ENCODE measurements around the gene ZKSCAN4. TPM values are rescaled to one million over a fixed set of nuclear protein-coding genes. Genes with fewer than 3 reads are reported as not detected.

The ZKSCAN4 gene
- polyA plus RNA-seq (2013, experiment 1 of 2) = 7.4 TPM
- 6.3 TPM for polyA plus RNA-seq (2013, experiment 2 of 2)

GRCh38 chr6:28252009-28252975 is at the start of gene ZKSCAN4:
Gene ZKSCAN4, minus strand, starts transcription at chr6:28252269. Its CDS starts 289 bp downstream, at chr6:28251980.
- peak within 1 kb of the TSS; percentile 91 for H3K4me3 ChIP-seq (ENCODE audit: extremely low read depth, insufficient read depth, low read length, poor library complexity, severe bottlenecking)
- peaks cover 10% of the 10 kb centered on the region for H3K36me3 ChIP-seq (ENCODE audit: control insufficient read depth, insufficient read depth, low read length)
- H3K9me3 ChIP-seq (ENCODE audit: control insufficient read depth, low read length) = no peaks in the 10 kb centered on the region
- H3K27ac ChIP-seq (ENCODE audit: low read depth, low read length, severe bottlenecking) = no peak within 1 kb of the TSS
- WGBS, 2 experiments (ENCODE audit: insufficient coverage in 2 of 2) = 13 to 16% methylated on average over 6 to 9 of the region's 14 CpGs
- peaks cover 6% of the 10 kb centered on the region for H3K4me1 ChIP-seq (ENCODE audit: control insufficient read depth, insufficient read depth, low read length, poor library complexity, severe bottlenecking)

DNA sequence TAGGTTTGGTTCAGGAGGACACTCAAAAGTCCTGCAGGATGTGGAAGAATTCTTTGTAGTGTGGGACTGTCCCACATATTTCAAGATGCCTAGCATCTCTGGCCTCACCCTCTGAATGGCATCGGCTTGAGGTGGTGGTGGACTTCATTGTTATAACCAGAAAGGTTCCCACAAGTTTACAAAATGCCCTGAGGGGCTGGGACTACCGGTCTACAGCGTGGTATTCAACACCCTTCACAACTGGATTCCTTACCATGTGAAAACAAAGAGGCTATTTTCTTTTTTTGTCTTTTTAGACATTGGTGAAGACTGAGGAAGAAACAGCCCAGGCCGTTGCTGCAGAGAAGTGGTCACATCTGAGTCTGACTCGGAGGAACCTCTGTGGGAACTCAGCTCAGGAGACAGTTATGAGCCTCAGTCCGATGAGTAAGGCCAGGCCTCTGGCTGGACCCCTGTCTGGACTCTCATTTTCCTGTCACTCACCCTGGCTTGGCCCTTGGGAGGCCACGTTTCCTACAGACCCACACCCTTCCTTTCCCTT is 44.5 kb upstream of the ZKSCAN4 start:
- Histone ChIP-seq H3K4me3 (ENCODE audit: extremely low read depth, insufficient read depth, low read length, poor library complexity, severe bottlenecking) (no peak overlapping the region), H3K9me3 (ENCODE audit: control insufficient read depth, low read length) (no peaks in the 10 kb centered on the region), H3K4me1 (ENCODE audit: control insufficient read depth, insufficient read depth, low read length, poor library complexity, severe bottlenecking) (no peaks in the 10 kb centered on the region), H3K36me3 (ENCODE audit: control insufficient read depth, insufficient read depth, low read length) (peaks cover 44% of the 10 kb centered on the region), H3K27ac (ENCODE audit: low read depth, low read length, severe bottlenecking) (no peak overlapping the region)
- 87 to 94% methylated on average over 4 to 5 of the region's 7 CpGs for WGBS, 2 experiments (ENCODE audit: insufficient coverage in 2 of 2)

DNA sequence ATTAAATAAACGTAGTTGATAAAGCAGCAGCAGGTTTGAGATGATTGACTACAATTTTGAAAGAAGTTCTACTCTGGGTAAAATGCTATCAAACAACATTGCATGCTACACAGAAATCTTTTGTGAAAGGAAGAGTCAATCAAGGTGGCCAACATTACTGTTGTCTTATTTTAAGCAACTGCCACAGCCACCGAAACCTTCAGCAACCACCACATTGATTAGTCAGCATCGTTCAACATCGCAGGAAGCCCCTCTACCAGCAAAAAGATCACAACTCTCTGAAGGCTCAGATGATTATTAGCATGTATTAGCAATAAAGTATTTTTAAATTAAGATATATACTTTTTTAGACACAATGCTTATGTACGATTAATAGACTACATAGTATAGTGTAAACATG is 43.3 kb upstream of the ZKSCAN4 start:
- Histone ChIP-seq H3K4me1 (ENCODE audit: control insufficient read depth, insufficient read depth, low read length, poor library complexity, severe bottlenecking) (no peaks in the 10 kb centered on the region), H3K9me3 (ENCODE audit: control insufficient read depth, low read length) (no peaks in the 10 kb centered on the region), H3K36me3 (ENCODE audit: control insufficient read depth, insufficient read depth, low read length) (peaks cover 35% of the 10 kb centered on the region), H3K27ac (ENCODE audit: low read depth, low read length, severe bottlenecking) (no peak overlapping the region), H3K4me3 (ENCODE audit: extremely low read depth, insufficient read depth, low read length, poor library complexity, severe bottlenecking) (no peak overlapping the region)
- 93 to 100% methylated on average over 1 to 3 of the region's 5 CpGs for WGBS, 2 experiments (ENCODE audit: insufficient coverage in 2 of 2)

- H3K27ac ChIP-seq (ENCODE audit: low read depth, low read length, severe bottlenecking) = no peak overlapping the region
- H3K36me3 ChIP-seq (ENCODE audit: control insufficient read depth, insufficient read depth, low read length) = peaks cover 47% of the 10 kb centered on the region
- no peak overlapping the region for H3K4me3 ChIP-seq (ENCODE audit: extremely low read depth, insufficient read depth, low read length, poor library complexity, severe bottlenecking)
- no peaks in the 10 kb centered on the region for H3K9me3 ChIP-seq (ENCODE audit: control insufficient read depth, low read length)
- no peaks in the 10 kb centered on the region for H3K4me1 ChIP-seq (ENCODE audit: control insufficient read depth, insufficient read depth, low read length, poor library complexity, severe bottlenecking)
Observed at GRCh38 chr6:28291573-28291972, 39.5 kb upstream of the ZKSCAN4 start.

DNA sequence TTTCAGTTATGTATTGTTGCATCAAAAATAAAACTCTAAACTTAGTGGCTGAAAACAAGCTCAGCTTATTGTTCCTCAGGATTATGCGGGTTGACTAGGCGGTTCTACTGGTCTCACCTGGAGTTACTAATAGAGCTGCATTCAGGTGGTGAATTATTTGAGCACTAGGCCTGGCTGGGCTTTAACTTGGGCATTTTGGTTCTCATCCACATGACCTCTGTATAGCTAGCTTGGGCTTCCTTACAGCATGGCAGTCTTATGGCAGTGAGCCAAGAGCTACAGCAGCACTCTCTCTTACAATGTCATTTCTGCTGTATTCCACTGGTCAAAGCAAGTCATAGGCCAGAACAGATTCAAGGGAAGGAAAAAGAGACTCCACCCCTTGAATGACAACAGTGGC is 30.9 kb upstream of the ZKSCAN4 start:
- Histone ChIP-seq H3K36me3 (ENCODE audit: control insufficient read depth, insufficient read depth, low read length) (peaks cover 50% of the 10 kb centered on the region), H3K9me3 (ENCODE audit: control insufficient read depth, low read length) (no peaks in the 10 kb centered on the region), H3K4me1 (ENCODE audit: control insufficient read depth, insufficient read depth, low read length, poor library complexity, severe bottlenecking) (peaks cover 5% of the 10 kb centered on the region), H3K27ac (ENCODE audit: low read depth, low read length, severe bottlenecking) (no peak overlapping the region), H3K4me3 (ENCODE audit: extremely low read depth, insufficient read depth, low read length, poor library complexity, severe bottlenecking) (no peak overlapping the region)
- 100% methylated on average over 2 of the region's 2 CpGs for WGBS, 2 experiments (ENCODE audit: insufficient coverage in 2 of 2)

GRCh38 chr6:28281288-28282064 is 29.4 kb upstream of the ZKSCAN4 start, which contains the start of gene PGBD1:
Gene PGBD1, plus strand, starts transcription at chr6:28281572. Its CDS starts 2,242 bp downstream, at chr6:28283814.
- peaks cover 5% of the 10 kb centered on the region for H3K4me1 ChIP-seq (ENCODE audit: control insufficient read depth, insufficient read depth, low read length, poor library complexity, severe bottlenecking)
- peaks cover 49% of the 10 kb centered on the region for H3K36me3 ChIP-seq (ENCODE audit: control insufficient read depth, insufficient read depth, low read length)
- no peaks in the 10 kb centered on the region for H3K9me3 ChIP-seq (ENCODE audit: control insufficient read depth, low read length)
- no peak within 1 kb of the TSS for H3K27ac ChIP-seq (ENCODE audit: low read depth, low read length, severe bottlenecking)
- H3K4me3 ChIP-seq (ENCODE audit: extremely low read depth, insufficient read depth, low read length, poor library complexity, severe bottlenecking) = peak within 1 kb of the TSS; percentile 81
- 0% methylated on average over 29 to 44 of the region's 50 CpGs for WGBS, 2 experiments (ENCODE audit: insufficient coverage in 2 of 2)

GRCh38 chr6:28280595-28281287 is 28.7 kb upstream of the ZKSCAN4 start:
- H3K4me3 ChIP-seq (ENCODE audit: extremely low read depth, insufficient read depth, low read length, poor library complexity, severe bottlenecking) = peak overlapping the region; percentile 81
- no CpG with 5 or more reads among the region's 3 CpGs for WGBS, 2 experiments (ENCODE audit: insufficient coverage in 2 of 2)
- H3K27ac ChIP-seq (ENCODE audit: low read depth, low read length, severe bottlenecking) = no peak overlapping the region
- peaks cover 49% of the 10 kb centered on the region for H3K36me3 ChIP-seq (ENCODE audit: control insufficient read depth, insufficient read depth, low read length)
- peaks cover 5% of the 10 kb centered on the region for H3K4me1 ChIP-seq (ENCODE audit: control insufficient read depth, insufficient read depth, low read length, poor library complexity, severe bottlenecking)
- no peaks in the 10 kb centered on the region for H3K9me3 ChIP-seq (ENCODE audit: control insufficient read depth, low read length)

DNA sequence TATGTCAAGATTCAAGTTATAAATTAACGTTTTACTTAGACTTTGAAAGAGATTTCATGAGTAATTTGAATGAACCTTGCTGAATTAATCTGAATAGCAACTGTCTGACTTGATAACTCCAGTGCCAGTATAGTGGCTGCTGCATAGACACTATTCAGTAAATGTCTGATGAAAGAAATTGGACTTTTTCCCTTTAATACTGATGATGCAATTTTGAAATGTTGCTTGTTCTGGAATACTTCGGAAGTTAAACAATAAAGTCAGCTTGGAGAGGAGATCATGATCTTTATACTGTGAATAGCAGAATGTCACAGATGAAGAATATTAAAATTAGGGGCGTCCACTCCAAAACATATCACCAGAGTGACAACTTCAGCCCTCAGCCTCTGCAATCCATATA is 25.7 kb upstream of the ZKSCAN4 start:
- peaks cover 47% of the 10 kb centered on the region for H3K36me3 ChIP-seq (ENCODE audit: control insufficient read depth, insufficient read depth, low read length)
- no peak overlapping the region for H3K4me3 ChIP-seq (ENCODE audit: extremely low read depth, insufficient read depth, low read length, poor library complexity, severe bottlenecking)
- H3K27ac ChIP-seq (ENCODE audit: low read depth, low read length, severe bottlenecking) = no peak overlapping the region
- WGBS, 2 experiments (ENCODE audit: insufficient coverage in 2 of 2) = 60 to 100% methylated on average over 1 of the region's 3 CpGs
- no peaks in the 10 kb centered on the region for H3K9me3 ChIP-seq (ENCODE audit: control insufficient read depth, low read length)
- peaks cover 2% of the 10 kb centered on the region for H3K4me1 ChIP-seq (ENCODE audit: control insufficient read depth, insufficient read depth, low read length, poor library complexity, severe bottlenecking)

GRCh38 chr6:28274888-28275287 is 22.8 kb upstream of the ZKSCAN4 start:
- Histone ChIP-seq H3K4me3 (ENCODE audit: extremely low read depth, insufficient read depth, low read length, poor library complexity, severe bottlenecking) (no peak overlapping the region), H3K27ac (ENCODE audit: low read depth, low read length, severe bottlenecking) (no peak overlapping the region), H3K9me3 (ENCODE audit: control insufficient read depth, low read length) (no peaks in the 10 kb centered on the region), H3K36me3 (ENCODE audit: control insufficient read depth, insufficient read depth, low read length) (peaks cover 65% of the 10 kb centered on the region), H3K4me1 (ENCODE audit: control insufficient read depth, insufficient read depth, low read length, poor library complexity, severe bottlenecking) (no peaks in the 10 kb centered on the region)

DNA sequence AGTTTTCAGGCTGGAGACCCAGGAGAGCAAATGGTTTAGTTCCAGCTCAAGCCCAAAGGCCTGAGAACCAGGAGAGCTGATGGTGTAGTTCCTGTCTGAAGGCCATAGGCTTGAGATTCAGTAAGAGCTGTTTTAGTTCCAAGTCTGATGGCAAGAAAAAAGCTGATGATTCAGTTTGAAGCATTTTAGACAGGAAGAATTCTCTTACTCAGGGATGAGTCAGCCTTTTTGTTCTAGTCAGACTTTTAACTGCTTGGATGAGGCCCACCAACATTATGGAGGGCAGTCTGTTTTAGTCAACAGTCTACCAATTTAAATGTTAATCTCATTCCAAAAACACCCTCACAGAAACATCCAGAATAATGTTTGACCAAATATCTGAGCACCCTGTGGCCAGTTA is 17.4 kb upstream of the ZKSCAN4 start:
- H3K4me1 ChIP-seq (ENCODE audit: control insufficient read depth, insufficient read depth, low read length, poor library complexity, severe bottlenecking) = peaks cover 8% of the 10 kb centered on the region
- peaks cover 32% of the 10 kb centered on the region for H3K36me3 ChIP-seq (ENCODE audit: control insufficient read depth, insufficient read depth, low read length)
- H3K9me3 ChIP-seq (ENCODE audit: control insufficient read depth, low read length) = no peaks in the 10 kb centered on the region
- peak overlapping the region; percentile 62 for H3K27ac ChIP-seq (ENCODE audit: low read depth, low read length, severe bottlenecking)
- H3K4me3 ChIP-seq (ENCODE audit: extremely low read depth, insufficient read depth, low read length, poor library complexity, severe bottlenecking) = no peak overlapping the region
